Left lung (tissue), 14 donors: Measurements from ENCODE around the gene SOX8. TPM values are rescaled to one million over a fixed set of nuclear protein-coding genes. Genes with fewer than 3 reads are reported as not detected.
A peak's percentile ranks its signal among the peaks of the same experiment; 100 is the strongest.

Experiments
- ATAC-seq: fragments of 200-7000 bp; cut with Tn5 transposase; one replicate; pipeline ENCODE4 v1.9.1; 2020; ENCODE audit warnings: moderate library complexity
- DNase-seq, 4 donors: peaks; one replicate each; pipeline ENCODE4 v3.0.0-alpha.2; 2013 to 2020
- H3K27ac ChIP-seq, 2 donors: fragments of 200-600 bp; sonication (generic) in 1 of 2; one replicate each; pipeline versions ENCODE4 v1.5.0 to v1.8.0; 2020 to 2021
- H3K27me3 ChIP-seq, 2 donors: fragments of 200-600 bp; sonication (generic) in 1 of 2; one replicate each; pipeline versions ENCODE4 v1.5.0 to v1.8.0; 2020 to 2021
- H3K36me3 ChIP-seq, 2 donors: fragments of 200-600 bp; sonication (generic) in 1 of 2; one replicate each; pipeline versions ENCODE4 v1.5.0 to v1.8.0; 2020 to 2021
- H3K4me1 ChIP-seq, 2 donors: fragments of 200-600 bp; one replicate each; pipeline ENCODE4 v1.8.0; 2021
- H3K4me3 ChIP-seq, 2 donors: fragments of 200-600 bp; sonication (generic) in 1 of 2; one replicate each; pipeline versions ENCODE4 v1.5.0 to v1.8.0; 2020 to 2021; ENCODE audit warnings: mild to moderate bottlenecking in 1 of 2
- H3K9me3 ChIP-seq, 2 donors: fragments of 200-600 bp; sonication (generic) in 1 of 2; one replicate each; pipeline versions ENCODE4 v1.5.0 to v1.8.0; 2020 to 2021
- intact Hi-C, 2 donors: fragments of 100-400 bp; cut with DNase I; formaldehyde crosslinking; loops; one replicate each; pipeline versions ENCODE4 v1.11.2 to v1.14.2; 2022
- long read RNA-seq, 12 donors: library from polyadenylated mRNA in 2 of 12; unstranded in 2 of 12; transcript quantifications; one replicate each; pipeline ENCODE4 v2.0.0 and lab custom pipeline, GENCODE V29; 2019 to 2026
- polyA plus RNA-seq, 6 donors: library from polyadenylated mRNA; unstranded; fragments of 120-200 nt; gene quantifications; one replicate each; pipeline ENCODE4 v1.2.1, GENCODE V29; 2013; ENCODE audit not compliant: insufficient read length in 6 of 6
- total RNA-seq, 2 donors: library from RNA; stranded (reverse); fragmentation: NEBNext Ultra II Directional; extraction: Animal tissue kit (Norgen Biotek cat#: 25700); gene quantifications; one replicate each; pipeline ENCODE4 v1.2.1, GENCODE V29; 2021
- TF ChIP-seq, protein P1 (sequence below), 2 donors: fragments of 200-600 bp; sonication (generic) in 1 of 2; IDR thresholded peaks; one replicate each; pipeline versions ENCODE4 v1.5.0 to v1.8.0; 2021; ENCODE audit warnings: antibody characterized with exemption in 2 of 2
- donor health status: DM: no; HTN: yes; CAD: no.
- donor health status: DM: no; HTN: no; CAD: no.

The SOX8 gene
- under 1 TPM; 0.26 to 0.50 TPM for total RNA-seq
- 1 to 10 TPM; 2.2 to 4.1 (median 2.8) TPM for polyA plus RNA-seq
- long read RNA-seq, donor 1: 0 reads
- long read RNA-seq, donor 2, full-length matches to known transcripts: 5 of 5 reads
- long read RNA-seq, donor 2, partial matches to known transcripts: 0 of 5 reads
- long read RNA-seq, donor 2, other reads (novel, unspliced or antisense): 0 of 5 reads
- long read RNA-seq, donor 3: 0 reads
- long read RNA-seq, donor 4: 0 reads
- long read RNA-seq, donor 5, full-length matches to known transcripts: 3 of 3 reads
- long read RNA-seq, donor 5, partial matches to known transcripts: 0 of 3 reads
- long read RNA-seq, donor 5, other reads (novel, unspliced or antisense): 0 of 3 reads
- long read RNA-seq, donor 6, partial matches to known transcripts: 0 of 1 reads
- long read RNA-seq, donor 6, other reads (novel, unspliced or antisense): 0 of 1 reads
- long read RNA-seq, donor 7: 0 reads
- long read RNA-seq, donor 8, full-length matches to known transcripts: 2 of 2 reads
- long read RNA-seq, donor 8, partial matches to known transcripts: 0 of 2 reads
- long read RNA-seq, donor 8, other reads (novel, unspliced or antisense): 0 of 2 reads
- long read RNA-seq, donor 9: 0 reads
- long read RNA-seq, donor 10: 0 reads
- long read RNA-seq, donor 11: 0 reads
- long read RNA-seq, donor 12, partial matches to known transcripts: 0 of 1 reads
- long read RNA-seq, donor 12, other reads (novel, unspliced or antisense): 0 of 1 reads

GRCh38 chr16:981695-982144 is at the start of gene SOX8:
SOX8 (plus strand) TSS chr16:981770; CDS start chr16:981923, 153 bp downstream.
- Histone ChIP-seq H3K4me1 (peaks cover 0 to 20% of the 10 kb centered on the region in 2 donors), H3K36me3 (no peaks in the 10 kb centered on the region), H3K27me3 (peaks cover 31 to 93% of the 10 kb centered on the region in 2 donors), H3K9me3 (no peaks in the 10 kb centered on the region), H3K4me3 (peak within 1 kb of the TSS; percentile 21 to 42), H3K27ac (no peak within 1 kb of the TSS)
- no peak for ATAC-seq
- intact Hi-C loops: no loop called here
- TF ChIP-seq, protein P1, sequence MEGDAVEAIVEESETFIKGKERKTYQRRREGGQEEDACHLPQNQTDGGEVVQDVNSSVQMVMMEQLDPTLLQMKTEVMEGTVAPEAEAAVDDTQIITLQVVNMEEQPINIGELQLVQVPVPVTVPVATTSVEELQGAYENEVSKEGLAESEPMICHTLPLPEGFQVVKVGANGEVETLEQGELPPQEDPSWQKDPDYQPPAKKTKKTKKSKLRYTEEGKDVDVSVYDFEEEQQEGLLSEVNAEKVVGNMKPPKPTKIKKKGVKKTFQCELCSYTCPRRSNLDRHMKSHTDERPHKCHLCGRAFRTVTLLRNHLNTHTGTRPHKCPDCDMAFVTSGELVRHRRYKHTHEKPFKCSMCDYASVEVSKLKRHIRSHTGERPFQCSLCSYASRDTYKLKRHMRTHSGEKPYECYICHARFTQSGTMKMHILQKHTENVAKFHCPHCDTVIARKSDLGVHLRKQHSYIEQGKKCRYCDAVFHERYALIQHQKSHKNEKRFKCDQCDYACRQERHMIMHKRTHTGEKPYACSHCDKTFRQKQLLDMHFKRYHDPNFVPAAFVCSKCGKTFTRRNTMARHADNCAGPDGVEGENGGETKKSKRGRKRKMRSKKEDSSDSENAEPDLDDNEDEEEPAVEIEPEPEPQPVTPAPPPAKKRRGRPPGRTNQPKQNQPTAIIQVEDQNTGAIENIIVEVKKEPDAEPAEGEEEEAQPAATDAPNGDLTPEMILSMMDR (IDR thresholded peaks at IDR 0.05): no peak
- DNase-seq: no peak

- H3K4me3 ChIP-seq: no peak overlapping the region
- intact Hi-C loops: no loop called here
- peaks cover 0 to 50% of the 10 kb centered on the region in 2 donors for H3K36me3 ChIP-seq
- H3K9me3 ChIP-seq: no peaks in the 10 kb centered on the region
- H3K27me3 ChIP-seq: no peaks in the 10 kb centered on the region
- ATAC-seq (no peak), DNase-seq (peak in 1 of 4 donors; percentile 35)
- no peaks in the 10 kb centered on the region for H3K4me1 ChIP-seq
- no peak overlapping the region for H3K27ac ChIP-seq
- TF ChIP-seq, protein P1 (IDR thresholded peaks at IDR 0.05): no peak
These were observed 48.7 kb upstream of the SOX8 start for GRCh38 chr16:932831-933330.

GRCh38 chr16:933581-933980 is 48.0 kb upstream of the SOX8 start:
- no peak for ATAC-seq
- Histone ChIP-seq H3K27ac (no peak overlapping the region), H3K27me3 (no peaks in the 10 kb centered on the region), H3K36me3 (peaks cover 0 to 50% of the 10 kb centered on the region in 2 donors), H3K4me3 (no peak overlapping the region), H3K9me3 (no peaks in the 10 kb centered on the region), H3K4me1 (no peaks in the 10 kb centered on the region)
- intact Hi-C loops: no loop called here
- peak in 1 of 4 donors; percentile 49 for DNase-seq
- TF ChIP-seq, protein P1 (IDR thresholded peaks at IDR 0.05): no peak

- TF ChIP-seq, protein P1 (IDR thresholded peaks at IDR 0.05): no peak
- ATAC-seq (no peak), DNase-seq (peak in 1 of 4 donors; percentile 51)
- H3K4me3 ChIP-seq: no peak overlapping the region
- intact Hi-C loops: no loop called here
- no peaks in the 10 kb centered on the region for H3K9me3 ChIP-seq
- H3K4me1 ChIP-seq: no peaks in the 10 kb centered on the region
- H3K36me3 ChIP-seq: peaks cover 0 to 51% of the 10 kb centered on the region in 2 donors
- no peak overlapping the region for H3K27ac ChIP-seq
- H3K27me3 ChIP-seq: no peaks in the 10 kb centered on the region
These were observed 47.4 kb upstream of the SOX8 start for GRCh38 chr16:934178-934577.

- Histone ChIP-seq H3K27me3 (no peaks in the 10 kb centered on the region), H3K27ac (no peak overlapping the region), H3K9me3 (no peaks in the 10 kb centered on the region), H3K4me3 (no peak overlapping the region), H3K36me3 (peaks cover 0 to 49% of the 10 kb centered on the region in 2 donors), H3K4me1 (no peaks in the 10 kb centered on the region)
- DNase-seq (peak in 1 of 4 donors; percentile 15), ATAC-seq (no peak)
- TF ChIP-seq, protein P1 (IDR thresholded peaks at IDR 0.05): no peak
- intact Hi-C loops: no loop called here
These were observed 45.9 kb upstream of the SOX8 start for GRCh38 chr16:935684-936083.
